ENCODE measurements around the gene CATSPER4.
"Not testable (repeated sequence)": the region's sequence is repeated elsewhere in the genome, so short reads cannot be mapped to it uniquely, and the experiment has no call there.

The CATSPER4 gene

DNA sequence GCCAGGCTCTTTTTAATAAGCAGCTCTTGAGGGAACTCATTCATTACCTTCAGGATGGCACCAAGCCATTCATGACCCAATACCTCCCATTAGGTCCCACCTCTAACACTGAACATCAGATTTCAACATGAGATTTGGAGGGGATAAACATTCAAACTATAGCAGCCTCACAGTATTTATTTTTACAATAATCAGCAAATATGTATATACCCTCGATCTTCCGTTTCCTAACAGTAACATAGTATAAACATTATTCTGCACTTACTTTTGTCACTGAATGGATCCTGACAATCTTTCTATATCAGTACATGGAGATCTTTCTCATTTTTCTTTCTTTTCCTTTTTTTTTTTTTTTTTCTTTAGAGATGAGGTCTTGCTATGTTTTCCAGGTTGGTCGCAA lies 5.4 kb downstream of the CATSPER4 start:
- DNase-seq (ENCODE audit: low read depth in 2 of 2), result no peak

DNA sequence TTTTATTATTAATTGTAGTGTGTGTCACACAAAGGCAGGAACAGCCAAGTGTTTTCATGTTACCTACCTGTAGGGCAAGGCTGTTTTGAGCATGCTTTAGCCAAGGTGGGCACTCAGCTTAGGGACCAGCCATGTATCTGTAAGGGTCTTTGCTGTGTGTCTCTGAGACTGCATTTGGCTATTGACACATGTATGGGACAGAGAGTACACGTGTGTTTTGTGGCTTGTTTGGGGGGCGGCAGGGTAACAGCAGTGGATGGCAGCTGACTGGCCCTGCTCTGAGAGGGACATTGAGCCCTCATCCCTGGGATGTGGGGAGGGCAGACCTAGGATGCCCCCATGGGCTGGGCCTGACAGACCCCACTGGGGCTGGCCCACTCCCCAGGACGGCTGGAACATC lies 6.9 kb downstream of the CATSPER4 start:
- no peak for DNase-seq (ENCODE audit: low read depth in 2 of 2)

DNA sequence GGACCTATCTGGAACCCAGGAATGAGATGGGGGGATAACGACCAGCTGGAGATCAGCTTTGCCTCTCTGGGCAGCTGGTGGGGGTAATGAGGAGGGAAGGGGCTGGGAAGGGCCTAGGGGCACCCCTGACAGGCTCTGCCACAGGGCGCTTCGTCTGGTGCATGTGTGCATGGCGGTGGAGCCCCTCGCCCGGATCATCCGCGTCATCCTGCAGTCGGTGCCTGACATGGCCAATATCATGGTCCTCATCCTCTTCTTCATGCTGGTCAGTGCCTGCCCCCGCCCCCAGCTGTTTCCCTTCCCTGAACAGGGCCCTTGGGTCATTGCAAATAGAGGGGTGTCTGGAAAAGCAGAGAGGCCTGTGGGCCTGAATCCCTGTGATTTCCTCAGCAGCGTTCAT lies 7.4 kb downstream of the CATSPER4 start:
- no peak for DNase-seq (ENCODE audit: low read depth in 2 of 2)

DNA sequence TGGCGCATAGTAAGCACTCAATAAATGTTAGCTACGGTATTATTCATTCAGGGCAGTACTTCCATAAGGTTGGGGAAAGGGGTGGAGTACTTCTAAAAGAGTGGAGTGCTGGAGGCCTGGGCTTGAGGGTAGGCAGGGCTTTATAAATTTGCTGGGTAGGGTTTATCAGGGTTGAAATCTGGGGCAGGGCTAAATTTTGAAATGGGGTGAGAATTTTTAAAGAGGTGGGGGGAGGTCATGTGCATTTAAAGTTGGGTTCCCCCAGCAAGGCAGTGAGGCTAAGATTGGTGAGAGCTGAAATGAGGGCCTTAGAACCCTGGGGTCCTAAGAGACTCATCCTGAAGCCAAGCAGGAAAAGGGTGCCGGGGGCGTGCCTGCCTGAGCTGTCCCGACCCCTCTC lies 10.0 kb downstream of the CATSPER4 start:
- no peak for DNase-seq (ENCODE audit: low read depth in 2 of 2)

DNA sequence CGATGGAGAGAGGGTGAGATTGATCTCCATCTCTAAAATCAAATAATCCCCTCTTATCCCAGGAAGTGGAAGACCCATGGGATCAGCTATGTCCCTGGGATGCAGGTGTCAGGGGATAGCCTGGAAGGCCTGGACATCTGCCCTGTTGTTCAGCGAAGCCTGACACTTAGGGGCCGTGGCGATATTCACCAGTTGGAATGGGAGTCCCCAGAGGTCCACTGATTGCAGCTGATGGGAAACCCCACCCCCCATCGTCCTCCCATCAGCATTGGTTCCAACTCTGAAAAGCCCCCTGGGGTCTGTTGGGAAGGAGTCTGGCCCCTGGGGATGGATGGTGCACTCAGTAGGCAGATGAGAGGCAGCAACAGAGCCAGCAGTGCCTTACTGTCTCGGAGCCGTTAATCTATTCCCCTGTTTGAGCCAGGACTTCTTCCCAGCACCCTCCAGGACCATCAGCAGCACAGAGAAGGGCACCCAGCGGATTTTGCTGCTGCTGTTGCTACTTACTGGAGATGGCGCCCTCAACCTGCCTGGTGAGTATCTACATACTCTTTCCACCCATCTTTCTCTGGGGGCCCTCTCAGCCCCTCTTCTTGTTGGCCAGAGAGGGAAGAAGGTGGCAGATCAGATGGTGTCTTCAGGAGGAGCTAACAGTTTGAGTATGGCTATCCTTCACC lies 13.4 kb downstream of the CATSPER4 start:
- no peak for DNase-seq (ENCODE audit: low read depth in 2 of 2)

DNA sequence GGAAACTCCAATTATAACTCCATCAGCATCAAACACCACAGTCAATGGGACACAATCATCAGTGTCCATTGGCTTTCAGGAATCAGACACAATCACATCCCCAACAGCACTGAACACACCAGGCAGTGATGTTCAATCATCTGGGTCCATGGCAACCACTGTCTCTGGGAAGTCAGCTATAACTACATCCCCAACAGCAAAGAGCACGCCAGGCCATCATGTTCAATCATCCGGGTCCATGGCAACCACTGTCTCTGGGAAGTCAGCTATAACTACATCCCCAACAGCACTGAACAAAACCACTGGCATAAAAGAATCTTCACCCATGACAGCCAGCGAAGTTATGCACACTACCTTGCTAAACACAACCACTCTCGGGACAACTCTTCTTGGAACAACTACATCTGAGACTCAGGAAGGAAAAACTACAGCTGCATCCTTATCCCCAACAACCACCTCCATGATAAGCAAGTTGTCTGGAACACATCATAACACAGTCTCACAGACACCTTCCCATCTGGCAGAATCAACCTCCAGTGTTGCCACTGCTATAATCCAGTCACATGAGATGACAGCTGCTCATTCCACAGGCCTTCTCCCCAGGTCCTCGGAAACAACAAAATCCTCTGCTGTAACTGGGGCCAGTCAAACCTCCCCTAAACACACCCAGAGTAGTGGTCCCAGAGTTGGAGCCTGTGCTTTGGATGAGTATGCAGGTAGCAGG lies 19.9 kb downstream of the CATSPER4 start:
- no peak for DNase-seq (ENCODE audit: low read depth in 2 of 2)

DNA sequence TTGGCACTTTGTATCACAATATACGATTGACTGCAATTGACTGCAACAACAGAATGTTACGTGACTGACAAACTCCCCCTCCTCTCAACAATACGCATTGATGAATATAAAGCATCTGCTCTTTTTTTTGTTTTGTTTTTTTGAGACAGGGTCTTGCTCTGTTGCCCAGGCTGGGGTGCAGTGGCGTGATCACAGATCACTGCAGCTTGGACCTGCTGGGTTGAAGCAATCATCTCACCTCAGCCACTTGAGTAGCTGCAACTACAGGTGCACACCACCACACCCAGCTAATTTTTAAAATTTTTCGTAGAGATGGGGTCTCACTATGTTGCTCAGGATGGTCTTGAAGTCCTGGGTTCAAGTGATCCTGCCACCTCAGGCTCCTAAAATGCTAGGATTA lies 22.3 kb downstream of the CATSPER4 start:
- no peak for DNase-seq (ENCODE audit: low read depth in 2 of 2)

DNA sequence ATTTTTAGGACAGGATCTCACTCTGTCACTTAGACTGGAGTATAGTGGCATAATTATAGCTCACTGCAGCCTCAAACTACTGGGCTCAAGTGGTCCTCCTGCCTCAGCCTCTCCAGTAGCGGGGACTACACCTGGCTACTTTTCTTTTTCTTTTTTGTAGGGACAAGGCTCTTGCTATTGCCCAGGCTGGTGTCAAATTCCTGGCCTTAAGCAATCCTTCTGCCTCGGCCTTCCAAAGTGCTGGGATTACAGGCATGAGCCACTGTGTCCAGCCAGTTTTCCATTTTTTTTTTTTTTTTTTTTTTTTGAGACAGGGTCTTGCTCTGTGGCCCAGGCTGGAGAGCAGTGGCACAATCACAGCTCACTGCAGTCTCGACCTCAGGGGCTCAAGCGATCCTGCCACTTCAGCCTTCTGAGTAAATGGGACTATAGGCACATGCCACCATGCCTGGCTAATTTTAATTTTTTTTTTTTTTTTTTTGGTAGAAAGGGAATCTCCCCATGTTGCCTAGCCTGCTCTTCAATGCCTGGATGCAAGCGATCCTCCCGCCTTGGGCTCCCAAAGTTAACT lies 23.0 kb downstream of the CATSPER4 start:
- DNase-seq (ENCODE audit: low read depth in 2 of 2), result no peak

DNA sequence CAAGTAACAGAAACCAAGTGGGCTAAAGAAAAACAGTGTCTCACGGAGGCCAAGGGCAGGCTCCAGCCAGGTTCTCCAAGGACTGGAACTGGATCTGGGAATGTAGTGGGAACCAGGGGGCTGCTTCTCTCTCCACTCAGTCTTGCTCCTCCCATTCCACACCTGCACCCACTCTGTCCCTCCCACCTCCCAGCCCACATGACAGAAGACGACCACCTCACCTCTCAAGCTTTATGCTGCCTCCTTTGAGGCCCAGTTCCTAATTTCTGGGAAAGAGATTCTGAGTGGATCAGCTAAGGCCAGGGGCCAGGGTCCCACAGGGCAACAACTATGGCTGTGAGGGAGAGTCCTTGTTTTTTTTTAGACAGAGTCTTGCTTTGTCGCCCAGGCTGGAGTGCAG lies 24.8 kb downstream of the CATSPER4 start:
- DNase-seq (ENCODE audit: low read depth in 2 of 2), result no peak

DNA sequence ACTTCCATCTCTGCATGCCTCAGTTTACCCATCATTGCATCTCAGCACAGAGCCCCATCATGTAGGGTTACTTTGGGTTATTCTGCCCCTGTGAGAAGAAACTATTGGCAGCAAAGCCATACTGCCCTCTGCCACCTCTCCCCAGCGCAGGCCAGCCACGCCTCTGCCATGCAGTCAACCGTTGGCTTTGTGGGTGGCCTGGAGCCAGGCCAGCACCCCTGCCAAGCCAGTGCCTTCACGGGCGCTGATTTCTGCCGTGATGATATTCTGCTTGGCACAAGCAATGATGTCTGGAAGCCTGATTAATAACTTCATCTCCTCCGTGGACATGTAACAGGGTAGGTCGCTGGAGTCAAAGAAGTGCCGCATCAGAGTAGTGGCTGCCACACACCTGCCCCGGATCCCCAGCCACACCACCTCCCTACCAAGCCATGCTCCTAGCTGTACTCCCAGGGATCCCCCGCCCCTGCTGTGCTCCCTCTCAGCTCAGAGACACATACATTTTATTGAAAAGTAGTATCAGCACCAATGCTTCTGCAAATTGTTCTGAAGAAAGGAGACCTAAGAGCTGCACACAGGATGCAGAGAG lies 28.6 kb downstream of the CATSPER4 start:
- DNase-seq (ENCODE audit: low read depth in 2 of 2), result no peak

DNA sequence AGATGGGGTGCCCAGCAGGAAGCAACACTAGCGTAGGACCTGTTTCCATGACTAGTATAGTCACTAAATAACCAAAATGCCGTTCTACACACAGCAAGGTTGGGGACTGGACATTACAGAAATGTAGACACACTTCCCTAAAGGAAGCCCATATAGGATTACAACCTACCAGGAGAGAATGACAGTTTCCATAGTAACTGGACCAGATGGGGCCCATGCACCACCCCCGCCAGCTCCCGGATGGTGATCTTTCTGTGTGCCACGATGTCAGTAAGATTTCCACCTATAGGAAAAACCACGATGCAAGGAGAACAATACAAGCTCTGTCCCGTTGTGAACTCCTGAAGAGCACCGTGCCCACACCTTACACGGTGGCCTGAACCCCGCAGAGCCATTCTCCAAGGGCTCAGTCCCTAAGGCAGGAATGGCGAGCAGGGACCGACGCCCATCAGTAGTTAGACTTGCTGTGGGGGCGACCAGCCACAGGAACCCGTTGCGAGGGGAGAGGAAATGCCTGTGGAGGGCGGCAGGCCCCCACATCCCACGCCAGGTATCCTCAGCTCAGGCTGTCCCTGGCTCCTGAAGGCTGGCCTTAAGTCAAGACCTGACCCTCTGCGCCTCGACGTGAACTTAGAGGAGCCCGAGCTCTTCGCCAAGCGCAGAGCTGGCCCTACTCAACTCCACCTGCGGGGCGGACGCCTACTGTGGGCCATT lies 30.0 kb downstream of the CATSPER4 start:
- no peak for DNase-seq (ENCODE audit: low read depth in 2 of 2)

DNA sequence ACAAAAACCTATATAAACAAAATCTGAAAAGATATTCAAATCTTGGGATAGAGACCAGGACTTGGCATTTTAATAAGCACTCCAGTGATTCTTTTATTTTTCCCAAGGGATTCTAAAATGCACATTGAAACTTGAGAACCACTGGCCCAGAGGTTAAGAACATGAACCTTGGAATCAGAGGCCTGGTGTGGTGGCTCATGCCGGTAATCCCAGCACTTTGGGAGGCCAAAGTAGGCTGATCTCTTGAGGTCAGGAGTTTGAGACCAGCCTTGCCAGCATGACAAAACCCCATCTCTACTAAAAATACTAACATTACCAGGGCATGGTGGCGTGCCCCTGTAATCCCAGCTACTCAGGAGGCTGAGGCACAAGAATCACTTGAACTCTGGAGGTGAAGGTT lies 30.7 kb downstream of the CATSPER4 start:
- no peak for DNase-seq (ENCODE audit: low read depth in 2 of 2)

DNA sequence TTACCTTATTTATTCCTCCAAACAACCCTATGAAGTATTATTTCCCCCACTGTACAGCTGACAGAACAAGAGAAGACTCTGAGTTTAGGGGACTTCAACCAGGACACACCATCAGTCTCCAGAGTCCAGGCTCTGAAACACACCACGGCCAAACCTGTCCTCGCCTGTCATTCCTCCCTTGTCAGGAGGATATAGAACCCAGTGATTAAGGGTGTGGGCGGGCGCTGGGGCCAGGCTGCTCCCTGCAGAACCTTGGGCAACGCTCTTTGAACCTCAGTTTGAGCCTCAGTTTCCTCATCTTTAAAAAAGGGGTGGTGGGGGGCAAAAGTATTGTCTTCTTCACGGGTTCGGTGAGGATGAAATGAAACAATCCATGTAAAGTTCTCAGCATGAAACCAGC lies 34.2 kb downstream of the CATSPER4 start:
- no peak for DNase-seq (ENCODE audit: low read depth in 2 of 2)

DNA sequence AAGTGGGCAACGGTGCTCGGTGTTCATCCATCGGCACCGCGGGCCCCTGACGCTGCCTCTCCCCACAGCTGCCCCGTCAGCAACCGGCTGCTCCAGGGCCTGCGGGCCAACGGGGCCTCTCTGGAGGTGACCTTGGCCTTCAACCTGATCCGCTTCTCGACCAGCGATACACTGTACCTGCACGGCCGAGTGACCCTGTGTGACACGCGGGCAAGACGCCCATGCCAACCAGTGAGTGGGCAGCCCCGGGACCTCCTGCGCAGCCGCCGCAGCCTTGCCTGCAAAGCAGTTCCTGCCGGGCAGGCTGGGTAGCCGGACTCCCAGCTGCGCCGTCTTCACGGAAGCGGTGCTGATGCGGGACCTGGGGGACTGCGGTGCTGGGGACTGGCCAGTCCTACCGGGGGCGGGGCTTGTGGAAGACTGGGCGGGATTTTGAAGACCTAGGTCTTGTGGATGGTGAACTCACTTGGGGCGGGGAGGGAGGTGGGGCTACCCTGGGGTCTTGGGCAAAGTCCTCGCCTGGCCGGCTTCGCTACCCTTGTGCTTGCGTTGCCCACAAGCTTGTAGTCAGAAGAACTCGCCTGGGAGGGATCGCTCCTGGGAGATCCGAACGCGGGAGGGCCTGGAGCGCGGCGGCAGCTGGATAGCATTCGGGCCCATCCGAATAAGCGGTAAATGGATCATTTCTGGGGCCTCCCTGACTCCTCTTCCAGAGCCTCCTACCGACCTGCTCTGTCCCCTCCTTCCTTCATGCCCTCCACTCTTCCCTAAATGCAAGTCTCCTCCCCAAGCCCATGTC lies 34.8 kb downstream of the CATSPER4 start:
- peak; percentile 4 to 33 for DNase-seq (ENCODE audit: low read depth in 2 of 2)

DNA sequence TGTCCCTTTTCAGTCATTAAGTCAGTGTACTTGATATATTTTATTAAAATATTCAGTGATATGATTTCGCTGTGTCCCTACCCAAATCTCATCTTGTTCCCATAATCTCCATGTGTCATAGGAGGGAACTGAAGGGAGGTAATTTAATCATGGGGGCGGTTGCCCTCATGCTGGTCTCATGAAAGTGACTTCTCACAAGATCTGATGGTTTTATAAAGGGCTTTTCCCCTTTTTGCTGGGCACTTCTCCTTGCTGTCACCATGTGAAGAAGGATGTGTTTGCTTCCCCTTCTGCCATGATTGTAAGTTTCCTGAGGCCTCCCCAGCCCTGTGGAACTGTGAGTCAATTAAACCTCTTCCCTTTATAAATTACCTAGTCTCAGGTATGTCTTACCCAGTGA lies 40.3 kb downstream of the CATSPER4 start:
- not testable (repeated sequence) for DNase-seq (ENCODE audit: low read depth in 2 of 2)

DNA sequence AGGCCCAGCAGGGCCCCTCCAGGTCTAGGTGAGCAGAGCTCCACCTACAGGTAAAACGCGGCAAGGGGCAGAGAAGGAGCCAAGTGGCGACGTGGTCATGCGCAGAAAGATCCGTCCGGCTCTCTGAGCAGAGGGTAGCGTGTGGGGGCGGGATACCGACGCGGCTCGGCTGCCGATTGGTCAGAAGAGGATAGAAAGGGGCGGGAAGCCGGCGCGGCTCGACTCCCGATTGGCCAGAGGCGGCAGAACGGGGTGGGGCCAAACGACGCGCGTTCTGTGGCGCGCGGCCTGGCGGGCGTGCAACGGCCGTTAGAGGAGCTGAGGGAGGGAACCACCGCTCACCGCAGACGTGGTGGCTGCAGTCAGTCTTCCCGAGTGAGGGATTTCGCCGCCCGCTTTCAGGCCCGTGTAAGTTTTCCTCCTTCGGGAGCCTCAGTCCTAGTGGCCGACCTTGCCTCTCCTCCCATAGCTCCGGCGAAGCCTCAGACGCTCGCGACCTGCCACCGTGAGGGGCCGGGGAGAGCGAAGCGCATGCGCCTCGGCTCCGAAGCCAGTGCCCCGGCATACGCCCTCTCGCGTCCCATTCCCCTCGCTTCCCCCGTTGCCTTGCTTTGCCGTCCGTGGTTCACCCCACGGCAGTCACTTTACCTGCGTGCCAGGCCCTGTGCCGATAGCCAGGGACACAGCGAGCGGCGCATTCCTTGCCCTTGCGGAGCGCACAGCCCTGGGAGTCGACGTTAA lies 43.7 kb downstream of the CATSPER4 start, which contains the start of gene CEP85:
Gene CEP85, plus strand, starts transcription at position 298 of the 741 bp plus-strand sequence. CDS start 5,584 bp downstream, outside the sequence.
- peak; percentile 97 for DNase-seq (ENCODE audit: low read depth in 2 of 2)

DNA sequence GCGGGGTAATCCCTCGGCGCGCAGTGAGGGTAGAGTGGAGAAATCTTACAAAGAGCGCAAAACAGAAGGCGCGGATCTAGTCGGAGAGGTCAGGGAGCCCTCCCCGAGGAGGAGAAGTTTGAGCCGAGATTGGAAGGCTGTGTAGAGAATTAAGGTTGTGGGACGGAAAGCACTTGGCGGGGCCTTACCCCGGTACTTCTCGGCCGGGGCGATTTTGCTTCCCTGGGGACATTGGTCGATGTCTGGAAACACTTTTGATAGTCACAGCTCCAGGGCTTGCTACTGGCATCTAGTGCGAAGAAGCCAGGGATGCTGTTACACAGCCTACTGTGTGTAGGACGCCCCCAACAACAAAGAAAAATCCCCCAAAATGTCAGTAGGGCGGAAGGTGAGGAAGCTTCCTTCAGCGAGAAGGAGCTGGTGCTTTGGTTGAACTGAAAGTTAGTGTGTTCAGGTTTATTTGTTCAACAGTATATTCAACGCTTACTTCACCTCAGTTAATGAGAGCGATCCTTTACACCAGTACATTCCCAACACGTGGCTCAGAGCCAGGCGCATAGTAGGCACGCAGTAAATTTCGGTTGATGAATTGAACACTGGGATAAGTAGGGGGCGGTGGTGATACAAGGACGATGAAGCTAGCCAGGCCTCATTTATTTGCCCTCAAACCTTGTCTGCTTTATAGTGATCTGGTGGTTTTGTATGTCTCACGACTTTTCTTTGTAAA lies 44.4 kb downstream of the CATSPER4 start:
- peak in 1 of 2 donors; percentile 2 for DNase-seq (ENCODE audit: low read depth in 2 of 2)

DNA sequence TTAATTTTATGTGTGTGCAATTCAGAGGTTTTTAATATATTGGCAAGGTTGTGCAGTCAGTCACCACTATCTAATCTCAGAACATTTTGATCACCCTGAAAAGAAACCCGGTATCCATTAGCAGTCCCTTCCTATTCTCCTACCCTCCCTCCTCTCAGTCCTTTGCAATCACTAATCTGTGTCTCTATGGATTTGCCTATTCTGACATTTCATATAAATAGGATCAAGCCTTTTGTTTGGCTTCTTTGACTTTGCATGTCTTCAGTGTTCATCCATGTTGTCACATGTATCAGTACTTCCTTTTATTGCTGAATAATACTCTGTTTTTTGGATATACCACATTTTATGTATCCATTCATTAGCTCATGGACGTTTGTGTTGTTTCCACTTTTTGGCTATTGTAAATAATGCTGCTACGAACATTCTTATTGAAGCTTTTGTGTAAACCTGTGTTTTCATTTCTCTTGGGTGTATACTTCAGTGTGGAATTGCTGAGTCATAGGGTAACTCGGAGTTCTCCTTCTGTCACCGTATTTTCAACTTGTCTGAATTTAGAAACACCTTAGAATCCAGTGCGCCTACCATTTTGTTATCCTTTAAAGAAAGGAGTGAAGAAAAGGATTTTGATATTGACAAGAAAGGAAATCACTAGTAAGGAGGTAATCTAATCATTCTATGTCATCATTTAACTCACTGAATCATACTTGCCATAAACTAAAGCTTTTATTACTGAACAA lies 47.0 kb downstream of the CATSPER4 start:
- DNase-seq (ENCODE audit: low read depth in 2 of 2), result no peak

DNA sequence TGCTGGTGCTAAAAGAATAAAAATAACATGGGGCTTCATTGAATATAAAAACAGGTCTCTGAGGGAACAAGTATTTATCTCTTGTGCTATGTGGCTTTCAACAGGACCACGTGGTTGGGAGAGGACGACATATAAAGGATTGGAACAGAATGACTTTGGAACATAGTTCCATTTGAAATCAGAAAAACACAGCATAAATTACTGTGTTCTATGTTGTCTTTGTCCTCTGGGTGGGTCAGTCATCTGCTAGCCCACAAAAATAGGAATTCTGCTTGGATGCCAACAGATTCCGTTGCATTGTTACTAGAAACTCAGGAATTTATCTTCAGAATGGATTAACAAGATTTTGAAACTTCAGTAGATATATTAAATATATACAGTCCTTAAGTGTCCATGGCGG lies 49.5 kb downstream of the CATSPER4 start:
- DNase-seq (ENCODE audit: low read depth in 2 of 2), result no peak

Data from stimulated activated CD8-positive, alpha-beta memory T cell treated with anti-CD3 and anti-CD28 coated beads, Interleukin-7, amount 100 ng/mL, for 4 hours (primary cell).